GM12878 (cell line): ENCODE measurements around the gene PTEN. TPM values are rescaled to one million over a fixed set of nuclear protein-coding genes. Genes with fewer than 3 reads are reported as not detected.

ENCODE experiments used
- ATF2 ChIP-seq: IDR thresholded peaks from 2 replicates; pipeline ENCODE4 v1.6.1; 2012; ENCODE audit warnings: low read length, inconsistent platforms
- ATF7 ChIP-seq: fragments of 450-650 bp; IDR thresholded peaks from 2 replicates; pipeline ENCODE4 v1.6.1; 2016; ENCODE audit warnings: low read depth, mild to moderate bottlenecking
- GATAD2B ChIP-seq: fragments of 450-650 bp; conservative IDR thresholded peaks from 2 replicates; pipeline ENCODE4 v1.6.1; 2017; ENCODE audit warnings: low read depth, mild to moderate bottlenecking, moderate library complexity
- HDAC2 ChIP-seq: fragments of 200-600 bp; sonication (generic); IDR thresholded peaks from 2 replicates; pipeline ENCODE4 v1.6.1; 2017
- MEF2A ChIP-seq: IDR thresholded peaks from 2 replicates; pipeline ENCODE4 v1.6.1; 2011; ENCODE audit warnings: low read depth, mild to moderate bottlenecking, low read length, moderate library complexity; ENCODE audit not compliant: insufficient read depth
- MYB ChIP-seq: fragments of 150-350 bp; IDR thresholded peaks from 2 replicates; pipeline ENCODE4 v1.6.1; 2014; ENCODE audit warnings: mild to moderate bottlenecking, low read depth, low read length, borderline replicate concordance
- MYC ChIP-seq: IDR thresholded peaks from 2 replicates; pipeline ENCODE4 v1.6.1; 2011; ENCODE audit warnings: mild to moderate bottlenecking, low read length, moderate library complexity, inconsistent platforms; ENCODE audit not compliant: insufficient read depth, insufficient replicate concordance, insufficient read length, severe bottlenecking
- NFYB ChIP-seq: IDR thresholded peaks from 2 replicates; pipeline ENCODE4 v1.6.1; 2011; ENCODE audit warnings: low read depth, mild to moderate bottlenecking, low read length, improper control_type of control experiment, moderate library complexity; ENCODE audit not compliant: insufficient read depth
- NR2C1 ChIP-seq: fragments of 450-650 bp; IDR thresholded peaks from 2 replicates; pipeline ENCODE4 v1.6.1; 2017; ENCODE audit warnings: antibody characterized with exemption, mild to moderate bottlenecking, moderate library complexity
- RAD21 ChIP-seq: IDR thresholded peaks from 2 replicates; pipeline ENCODE4 v1.6.1; 2011; ENCODE audit warnings: mild to moderate bottlenecking, low read depth, low read length, moderate library complexity; ENCODE audit not compliant: insufficient read depth
- RUNX3 ChIP-seq: IDR thresholded peaks from 2 replicates; pipeline ENCODE4 v1.6.1; 2012; ENCODE audit warnings: low read length, inconsistent platforms
- SPI1 ChIP-seq: IDR thresholded peaks from 2 replicates; pipeline ENCODE4 v1.6.1; 2011; ENCODE audit warnings: low read depth, mild to moderate bottlenecking, low read length, moderate library complexity, borderline replicate concordance; ENCODE audit not compliant: insufficient read depth
- STAT1 ChIP-seq: fragments of 450-650 bp; conservative IDR thresholded peaks from 2 replicates; pipeline ENCODE4 v1.6.1; 2014; ENCODE audit warnings: antibody characterized with exemption, mild to moderate bottlenecking
- SUZ12 ChIP-seq: fragments of 200-600 bp; sonication (generic); IDR thresholded peaks from one replicate; pipeline ENCODE4 v1.6.1; 2018; ENCODE audit warnings: antibody characterized with exemption, mild to moderate bottlenecking; ENCODE audit not compliant: unreplicated experiment
- TCF12 ChIP-seq: IDR thresholded peaks from 2 replicates; pipeline ENCODE4 v1.6.1; 2011; ENCODE audit warnings: low read depth, mild to moderate bottlenecking, low read length
- TCF7 ChIP-seq: IDR thresholded peaks from 2 replicates; pipeline ENCODE4 v1.6.1; 2014; ENCODE audit warnings: antibody characterized with exemption, borderline replicate concordance
- USF2 ChIP-seq: IDR thresholded peaks from 2 replicates; pipeline ENCODE4 v1.6.1; 2011; ENCODE audit warnings: low read depth, low read length, improper control_type of control experiment, borderline replicate concordance
- ZBTB40 ChIP-seq: fragments of 450-650 bp; IDR thresholded peaks from 2 replicates; pipeline ENCODE4 v1.6.1; 2016; ENCODE audit warnings: mild to moderate bottlenecking, moderate library complexity, borderline replicate concordance
- ZNF384 ChIP-seq: IDR thresholded peaks from 2 replicates; pipeline ENCODE4 v1.6.1; 2012; ENCODE audit warnings: low read depth, mild to moderate bottlenecking, low read length, improper control_type of control experiment, borderline replicate concordance
- ZNF622 ChIP-seq: fragments of 450-650 bp; IDR thresholded peaks from 2 replicates; pipeline ENCODE4 v1.6.1; 2017; ENCODE audit warnings: mild to moderate bottlenecking, inconsistent platforms
- polyA plus RNA-seq, 11 experiments: library from polyadenylated mRNA; depleted of rRNA in 4 of 11; unstranded in 6 of 11; stranded (reverse) in 5 of 11; fragments of >200 nt; fragmentation: Nextera tagmentation in 4 of 11; fragmentation: Illumina TruSeq in 1 of 11; extraction: Ambion mirVana in 4 of 11; extraction: Trizol in 1 of 11; gene quantifications; 1 replicate in 1 of 11; 2 replicates in 10 of 11; pipeline versions ENCODE4 v1.2.1 to v1.2.3, GENCODE V29; 2011 to 2016; ENCODE audit warnings: inconsistent platforms in 2 of 11, missing spikeins in 2 of 11, low read depth in 1 of 11
- total RNA-seq, 4 experiments: library from RNA; depleted of rRNA in 3 of 4; stranded (reverse); fragments of >200 nt in 3 of 4; fragmentation: Illumina TruSeq in 1 of 4; extraction: Trizol in 1 of 4; gene quantifications; 2 replicates each; pipeline versions ENCODE4 v1.2.1 to v1.2.3, GENCODE V29; 2013 to 2021
- TF ChIP-seq, protein P1 (sequence below): fragments of 450-650 bp; IDR thresholded peaks from 2 replicates; pipeline ENCODE4 v1.6.1; 2017; ENCODE audit warnings: antibody characterized with exemption, mild to moderate bottlenecking, moderate library complexity

The PTEN gene
- total and polyA plus RNA-seq, 10 of the 15 experiments (the other 5 are each of a cell fraction or from before 2014, with no cell fraction given), result 26.1 to 175 (median 58.1) TPM

GRCh38 chr10:87818505-87819288, 44.7 kb upstream of the PTEN start (continued):
- no peak for TF ChIP-seq NFYB
- TF ChIP-seq MYB, result no peak
- peak; percentile 16; the same call in 1 of the 2 replicates for TF ChIP-seq SPI1
- no peak for TF ChIP-seq NR2C1
- no peak for TF ChIP-seq ZNF622
- no peak for TF ChIP-seq MYC
- no peak for TF ChIP-seq ZNF384
- TF ChIP-seq USF2, result no peak
- TF ChIP-seq, protein P1, sequence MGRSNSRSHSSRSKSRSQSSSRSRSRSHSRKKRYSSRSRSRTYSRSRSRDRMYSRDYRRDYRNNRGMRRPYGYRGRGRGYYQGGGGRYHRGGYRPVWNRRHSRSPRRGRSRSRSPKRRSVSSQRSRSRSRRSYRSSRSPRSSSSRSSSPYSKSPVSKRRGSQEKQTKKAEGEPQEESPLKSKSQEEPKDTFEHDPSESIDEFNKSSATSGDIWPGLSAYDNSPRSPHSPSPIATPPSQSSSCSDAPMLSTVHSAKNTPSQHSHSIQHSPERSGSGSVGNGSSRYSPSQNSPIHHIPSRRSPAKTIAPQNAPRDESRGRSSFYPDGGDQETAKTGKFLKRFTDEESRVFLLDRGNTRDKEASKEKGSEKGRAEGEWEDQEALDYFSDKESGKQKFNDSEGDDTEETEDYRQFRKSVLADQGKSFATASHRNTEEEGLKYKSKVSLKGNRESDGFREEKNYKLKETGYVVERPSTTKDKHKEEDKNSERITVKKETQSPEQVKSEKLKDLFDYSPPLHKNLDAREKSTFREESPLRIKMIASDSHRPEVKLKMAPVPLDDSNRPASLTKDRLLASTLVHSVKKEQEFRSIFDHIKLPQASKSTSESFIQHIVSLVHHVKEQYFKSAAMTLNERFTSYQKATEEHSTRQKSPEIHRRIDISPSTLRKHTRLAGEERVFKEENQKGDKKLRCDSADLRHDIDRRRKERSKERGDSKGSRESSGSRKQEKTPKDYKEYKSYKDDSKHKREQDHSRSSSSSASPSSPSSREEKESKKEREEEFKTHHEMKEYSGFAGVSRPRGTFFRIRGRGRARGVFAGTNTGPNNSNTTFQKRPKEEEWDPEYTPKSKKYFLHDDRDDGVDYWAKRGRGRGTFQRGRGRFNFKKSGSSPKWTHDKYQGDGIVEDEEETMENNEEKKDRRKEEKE, result no peak
- TF ChIP-seq ATF2, result peak; percentile 48; the same call in 1 of the 2 replicates
- no peak for TF ChIP-seq SUZ12
- TF ChIP-seq STAT1, result no peak
- TF ChIP-seq TCF7, result no peak
- TF ChIP-seq HDAC2, result no peak
- no peak for TF ChIP-seq RUNX3
- peak; percentile 38 for TF ChIP-seq RAD21
- 0 out of 2 replicates have a peak, but pooled peaks have one; percentile 11 for TF ChIP-seq GATAD2B
- no peak for TF ChIP-seq TCF12
- 0 out of 2 replicates have a peak, but pooled peaks have one; percentile 29 for TF ChIP-seq ZBTB40
- TF ChIP-seq ATF7, result peak; percentile 92
- no peak for TF ChIP-seq MEF2A
